ENCODE measurements around the gene FAM200A.
"Not testable (repeated sequence)": the region's sequence is repeated elsewhere in the genome, so short reads cannot be mapped to it uniquely, and the experiment has no call there.

FAM200A gene

DNA sequence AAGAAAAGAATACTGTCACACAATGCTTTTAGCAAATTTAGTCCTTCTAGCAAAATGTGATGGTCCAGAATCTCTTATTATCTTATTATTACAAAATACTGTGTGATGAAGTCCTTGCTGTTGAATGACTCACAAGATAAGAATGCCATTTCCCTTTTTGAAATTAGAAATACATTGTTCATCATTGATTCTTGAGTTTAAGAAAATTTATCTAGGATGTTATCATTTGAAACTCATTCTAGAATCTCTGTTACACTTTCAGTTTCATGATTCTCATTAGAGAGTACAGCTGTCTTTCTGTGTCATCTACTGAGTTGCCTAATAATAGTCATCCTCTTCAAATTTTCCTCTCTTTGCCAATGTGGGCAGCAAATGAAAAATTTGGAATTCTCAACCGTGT, 37.9 kb downstream of the FAM200A start:
- no peak for TF ChIP-seq JUND (IDR thresholded peaks at IDR 0.05; ENCODE audit: low read depth)
- in situ Hi-C loops (cut with HindIII; ENCODE audit: low pct_unique_long_range_greater_than_20kb, low sequenced_read_pairs), result no loop called here
- no peak for DNase-seq (ENCODE audit: low read depth in 1 of 2, low spot score in 1 of 2)

DNA sequence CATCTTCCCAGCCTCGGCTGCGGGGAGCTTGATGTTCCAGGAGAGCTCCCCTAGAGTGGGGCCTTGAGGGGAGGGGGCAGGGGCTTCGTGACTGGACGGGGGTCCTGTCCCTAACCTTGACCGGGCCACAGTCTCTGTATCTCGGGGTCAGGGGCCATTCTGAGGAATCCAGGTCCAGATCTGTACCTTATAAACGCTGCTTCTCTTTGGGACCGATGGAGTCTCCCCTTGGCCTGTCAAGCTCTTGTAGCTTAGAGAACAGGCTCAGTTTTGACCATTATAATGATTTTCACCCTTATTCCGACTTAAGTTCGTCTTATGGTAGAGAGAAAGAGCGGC, 46.6 kb downstream of the FAM200A start:
- in situ Hi-C loops (cut with HindIII; ENCODE audit: low pct_unique_long_range_greater_than_20kb, low sequenced_read_pairs), result no loop called here
- no peak for TF ChIP-seq JUND (IDR thresholded peaks at IDR 0.05; ENCODE audit: low read depth)

GRCh38 chr7:99504603-99505323, 47.2 kb downstream of the FAM200A start, which contains the start of gene ZKSCAN5:
ZKSCAN5 (plus strand) TSS chr7:99504662; CDS start chr7:99506045, 1,383 bp downstream.
- TF ChIP-seq JUND (IDR thresholded peaks at IDR 0.05; ENCODE audit: low read depth), result no peak
- DNase-seq (ENCODE audit: low read depth in 1 of 2, low spot score in 1 of 2), result peak; percentile 88 to 96
- in situ Hi-C loops (cut with HindIII; ENCODE audit: low pct_unique_long_range_greater_than_20kb, low sequenced_read_pairs), result no loop called here

More for the DNA sequence above, 46.6 kb downstream of the FAM200A start:
- no peak for DNase-seq (ENCODE audit: low read depth in 1 of 2, low spot score in 1 of 2)

DNA sequence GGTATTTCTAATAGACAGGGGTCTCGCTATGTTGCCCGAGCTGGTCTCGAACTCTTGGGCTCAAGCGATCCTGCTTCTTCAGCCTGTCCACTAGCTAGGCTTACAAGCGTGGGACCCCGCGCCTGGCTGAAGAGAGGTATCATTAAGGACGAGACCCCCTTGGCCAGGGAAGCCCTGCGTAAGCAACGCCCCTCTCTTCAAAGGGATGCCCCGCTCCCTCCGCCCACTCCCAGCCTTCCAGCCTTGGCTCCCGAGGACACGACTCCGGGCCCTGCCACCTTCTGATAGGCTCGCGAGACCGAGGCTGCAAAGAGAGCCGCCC, 47.7 kb downstream of the FAM200A start:
- DNase-seq (ENCODE audit: low read depth in 1 of 2, low spot score in 1 of 2), result peak in 1 of 2 experiments; percentile 89
- in situ Hi-C loops (cut with HindIII; ENCODE audit: low pct_unique_long_range_greater_than_20kb, low sequenced_read_pairs), result no loop called here
- TF ChIP-seq JUND (IDR thresholded peaks at IDR 0.05; ENCODE audit: low read depth), result no peak

DNA sequence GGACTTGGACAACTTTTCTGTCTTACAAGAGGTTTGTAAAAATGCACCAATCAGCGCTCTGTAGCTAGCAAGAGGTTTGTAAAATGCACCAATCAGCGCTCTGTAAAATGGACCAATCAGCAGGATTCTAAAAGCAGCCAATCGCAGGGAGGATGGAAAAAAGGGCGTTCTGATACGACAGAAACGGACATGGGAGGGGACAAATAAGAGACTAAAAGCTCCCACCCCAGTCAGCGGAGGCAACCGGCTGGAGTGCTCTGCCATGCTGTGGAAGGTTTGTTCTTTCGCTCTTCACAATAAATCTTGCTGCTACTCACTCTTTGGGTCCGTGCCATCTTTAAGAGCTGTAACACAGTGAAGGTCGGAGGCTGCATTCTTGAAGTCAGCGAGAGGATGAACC, 50.7 kb downstream of the FAM200A start:
- in situ Hi-C loops (cut with HindIII; ENCODE audit: low pct_unique_long_range_greater_than_20kb, low sequenced_read_pairs); DNase-seq (ENCODE audit: low read depth in 1 of 2, low spot score in 1 of 2): not testable (repeated sequence)

- in situ Hi-C loops (cut with HindIII; ENCODE audit: low pct_unique_long_range_greater_than_20kb, low sequenced_read_pairs), result no loop called here
- DNase-seq (ENCODE audit: low read depth in 1 of 2, low spot score in 1 of 2), result no peak
- TF ChIP-seq JUND (IDR thresholded peaks at IDR 0.05; ENCODE audit: low read depth), result no peak
Measured at GRCh38 chr7:99500637-99501009, 51.3 kb downstream of the FAM200A start.

GRCh38 chr7:99499721-99500636, 51.9 kb downstream of the FAM200A start, which contains the start of gene ZNF394:
ZNF394 (minus strand) TSS chr7:99500281; CDS start chr7:99500093, 188 bp downstream.
- in situ Hi-C loops (cut with HindIII; ENCODE audit: low pct_unique_long_range_greater_than_20kb, low sequenced_read_pairs), result no loop called here
- no peak for TF ChIP-seq JUND (IDR thresholded peaks at IDR 0.05; ENCODE audit: low read depth)

DNA sequence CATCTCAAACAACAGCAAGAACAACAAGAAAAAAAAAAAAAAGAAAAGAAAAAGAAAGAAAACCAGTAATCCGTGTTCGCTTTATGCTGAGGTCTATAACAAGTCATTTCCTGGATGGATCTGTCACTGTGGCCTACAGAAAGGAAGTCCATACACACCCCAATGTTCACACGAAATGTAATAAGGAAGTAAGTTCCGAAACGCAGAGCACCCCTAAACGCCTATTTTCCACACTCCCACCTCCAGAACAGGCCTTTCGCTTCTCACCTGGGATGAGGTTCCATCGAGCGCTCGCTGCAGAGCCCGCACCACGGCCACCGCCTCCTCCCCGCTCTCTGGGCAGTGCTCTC, 52.6 kb downstream of the FAM200A start:
- in situ Hi-C loops (cut with HindIII; ENCODE audit: low pct_unique_long_range_greater_than_20kb, low sequenced_read_pairs), result no loop called here
- no peak for TF ChIP-seq JUND (IDR thresholded peaks at IDR 0.05; ENCODE audit: low read depth)
- no peak for DNase-seq (ENCODE audit: low read depth in 1 of 2, low spot score in 1 of 2)

More at GRCh38 chr7:99499721-99500636, 51.9 kb downstream of the FAM200A start, which contains the start of gene ZNF394:
- DNase-seq (ENCODE audit: low read depth in 1 of 2, low spot score in 1 of 2), result peak; percentile 73 to 89

- no peak for DNase-seq (ENCODE audit: low read depth in 1 of 2, low spot score in 1 of 2)
- TF ChIP-seq JUND (IDR thresholded peaks at IDR 0.05; ENCODE audit: low read depth), result no peak
- in situ Hi-C loops (cut with HindIII; ENCODE audit: low pct_unique_long_range_greater_than_20kb, low sequenced_read_pairs), result no loop called here
Measured at GRCh38 chr7:99498546-99498944, 53.4 kb downstream of the FAM200A start.

GRCh38 chr7:99497766-99498545, 54.0 kb downstream of the FAM200A start:
- no peak for TF ChIP-seq JUND (IDR thresholded peaks at IDR 0.05; ENCODE audit: low read depth)
- in situ Hi-C loops (cut with HindIII; ENCODE audit: low pct_unique_long_range_greater_than_20kb, low sequenced_read_pairs), result no loop called here
- DNase-seq (ENCODE audit: low read depth in 1 of 2, low spot score in 1 of 2), result no peak
